ENCODE measurements around the gene CFAP65. TPM values are rescaled to one million over a fixed set of nuclear protein-coding genes. Genes with fewer than 3 reads are reported as not detected.

The CFAP65 gene
- total RNA-seq, 4 donors from 2014 or later = 1.5 to 3.6 TPM; not detected in 2

- Histone ChIP-seq H3K27ac (peak within 1 kb of the TSS in 3 of 4 donors; percentile 73 to 91 (median 84)), H3K9me3 (peaks cover 0 to 5% (median 0%) of the 10 kb centered on the region in 4 donors), H3K4me1 (peaks cover 0 to 42% (median 14%) of the 10 kb centered on the region in 4 donors), H3K4me3 (peak within 1 kb of the TSS; percentile 6 to 76 (median 54)), H3K27me3 (peaks cover 0 to 21% of the 10 kb centered on the region in 2 donors), H3K36me3 (peaks cover 0 to 17% (median 0%) of the 10 kb centered on the region in 3 donors)
- peak; percentile 87 to 94 for TF ChIP-seq POLR2A (IDR thresholded peaks at IDR 0.05)
- TF ChIP-seq CTCF (IDR thresholded peaks at IDR 0.05) = peak in 2 of 6 experiments; percentile 4 to 10
- DNase-seq = peak in 2 of 3 donors; percentile 87 to 95
Measured at GRCh38 chr2:219060821-219061791, 19.8 kb upstream of the CFAP65 start, which contains the start of gene IHH. Gene IHH (minus strand): TSS chr2:219060921. CDS start chr2:219060467, 454 bp downstream.

GRCh38 chr2:219059725-219060682, 18.7 kb upstream of the CFAP65 start:
- H3K36me3 ChIP-seq = peaks cover 0 to 28% (median 0%) of the 10 kb centered on the region in 3 donors
- peak overlapping the region in 3 of 4 donors; percentile 39 to 76 (median 69) for H3K4me3 ChIP-seq
- H3K4me1 ChIP-seq = peaks cover 0 to 42% (median 14%) of the 10 kb centered on the region in 4 donors
- H3K27me3 ChIP-seq = peaks cover 0 to 21% of the 10 kb centered on the region in 2 donors
- peak in 2 of 3 donors; percentile 55 to 72 for DNase-seq
- peak overlapping the region in 3 of 4 donors; percentile 73 to 91 (median 84) for H3K27ac ChIP-seq
- peaks cover 0 to 5% (median 0%) of the 10 kb centered on the region in 4 donors for H3K9me3 ChIP-seq
- no peak for TF ChIP-seq POLR2A (IDR thresholded peaks at IDR 0.05)
- TF ChIP-seq CTCF (IDR thresholded peaks at IDR 0.05) = no peak

- H3K27ac ChIP-seq = peak overlapping the region in 3 of 4 donors; percentile 73 to 91 (median 84)
- peaks cover 0 to 34% (median 0%) of the 10 kb centered on the region in 3 donors for H3K36me3 ChIP-seq
- peaks cover 0 to 21% of the 10 kb centered on the region in 2 donors for H3K27me3 ChIP-seq
- peaks cover 0 to 5% (median 0%) of the 10 kb centered on the region in 4 donors for H3K9me3 ChIP-seq
- TF ChIP-seq CTCF (IDR thresholded peaks at IDR 0.05) (no peak), POLR2A (IDR thresholded peaks at IDR 0.05) (no peak)
- H3K4me1 ChIP-seq = peaks cover 0 to 42% (median 14%) of the 10 kb centered on the region in 4 donors
- peak overlapping the region in 3 of 4 donors; percentile 39 to 76 (median 69) for H3K4me3 ChIP-seq
- DNase-seq = no peak
Measured at GRCh38 chr2:219059375-219059724, 18.0 kb upstream of the CFAP65 start.

- H3K36me3 ChIP-seq = peaks cover 0 to 35% (median 0%) of the 10 kb centered on the region in 3 donors
- peaks cover 0 to 5% (median 0%) of the 10 kb centered on the region in 4 donors for H3K9me3 ChIP-seq
- peak overlapping the region in 3 of 4 donors; percentile 73 to 91 (median 84) for H3K27ac ChIP-seq
- peaks cover 0 to 21% of the 10 kb centered on the region in 2 donors for H3K27me3 ChIP-seq
- DNase-seq = peak in 2 of 3 donors; percentile 81 to 92
- TF ChIP-seq CTCF (IDR thresholded peaks at IDR 0.05) (no peak), POLR2A (IDR thresholded peaks at IDR 0.05) (peak; percentile 70 to 75)
- H3K4me1 ChIP-seq = peaks cover 0 to 42% (median 14%) of the 10 kb centered on the region in 4 donors
- peak overlapping the region in 3 of 4 donors; percentile 39 to 76 (median 69) for H3K4me3 ChIP-seq
Measured at GRCh38 chr2:219058541-219059374, 17.4 kb upstream of the CFAP65 start.
